Measurements from ENCODE around the gene NKX2-2.

NKX2-2 gene

GRCh38 chr20:21521596-21522480, 8.0 kb upstream of the NKX2-2 start:
- no peak for DNase-seq (ENCODE audit: low read depth in 2 of 2)

GRCh38 chr20:21520702-21521595, 7.1 kb upstream of the NKX2-2 start:
- DNase-seq (ENCODE audit: low read depth in 2 of 2): no peak

- no peak for DNase-seq (ENCODE audit: low read depth in 2 of 2)
Measured at GRCh38 chr20:21519136-21519584, 5.3 kb upstream of the NKX2-2 start.

- no peak for DNase-seq (ENCODE audit: low read depth in 2 of 2)
Measured at GRCh38 chr20:21518292-21518991, 4.6 kb upstream of the NKX2-2 start.

- DNase-seq (ENCODE audit: low read depth in 2 of 2): no peak
Measured at GRCh38 chr20:21517566-21518277, 3.9 kb upstream of the NKX2-2 start.

GRCh38 chr20:21516861-21517565, 3.1 kb upstream of the NKX2-2 start:
- no peak for DNase-seq (ENCODE audit: low read depth in 2 of 2)

GRCh38 chr20:21516180-21516567, 2.3 kb upstream of the NKX2-2 start:
- no peak for DNase-seq (ENCODE audit: low read depth in 2 of 2)

- DNase-seq (ENCODE audit: low read depth in 2 of 2): no peak
Measured at GRCh38 chr20:21515300-21516179, 1.7 kb upstream of the NKX2-2 start.

GRCh38 chr20:21514553-21515251, 838 bp upstream of the NKX2-2 start:
- no peak for DNase-seq (ENCODE audit: low read depth in 2 of 2)

- DNase-seq (ENCODE audit: low read depth in 2 of 2): no peak
Measured at GRCh38 chr20:21513181-21513663, 642 bp downstream of the NKX2-2 start.

GRCh38 chr20:21512634-21513180, 1.2 kb downstream of the NKX2-2 start:
- no peak for DNase-seq (ENCODE audit: low read depth in 2 of 2)

GRCh38 chr20:21511850-21512633, 1.8 kb downstream of the NKX2-2 start:
- no peak for DNase-seq (ENCODE audit: low read depth in 2 of 2)

- DNase-seq (ENCODE audit: low read depth in 2 of 2): no peak
Measured at GRCh38 chr20:21511485-21511849, 2.4 kb downstream of the NKX2-2 start.

GRCh38 chr20:21510414-21511384, 3.2 kb downstream of the NKX2-2 start:
- DNase-seq (ENCODE audit: low read depth in 2 of 2): no peak

- DNase-seq (ENCODE audit: low read depth in 2 of 2): no peak
Measured at GRCh38 chr20:21509597-21510371, 4.1 kb downstream of the NKX2-2 start.

GRCh38 chr20:21509079-21509596, 4.7 kb downstream of the NKX2-2 start:
- no peak for DNase-seq (ENCODE audit: low read depth in 2 of 2)
